GM12892 (cell line): ENCODE measurements around the gene TEPSIN.

Experiments used
- DNase-seq: peaks from one replicate; pipeline ENCODE4 v3.0.0; 2011; ENCODE audit not compliant: insufficient read length
- FAIRE-seq: peaks from 2 replicates; lab custom pipeline; 2011; peaks lifted over from hg19 to GRCh38; lab: Jason Lieb, UNC
- POLR2A ChIP-seq: IDR thresholded peaks from 2 replicates; pipeline ENCODE4 v1.6.1; 2011; ENCODE audit warnings: low read depth, low read length, control low read depth
- POLR2AphosphoS5 ChIP-seq: IDR thresholded peaks from 2 replicates; pipeline ENCODE4 v1.6.1; 2011; ENCODE audit warnings: low read depth, low read length, control low read depth
- TAF1 ChIP-seq: IDR thresholded peaks from 2 replicates; pipeline ENCODE4 v1.6.1; 2011; ENCODE audit warnings: low read depth, mild to moderate bottlenecking, control low read depth, low read length, borderline replicate concordance

TEPSIN gene

DNA sequence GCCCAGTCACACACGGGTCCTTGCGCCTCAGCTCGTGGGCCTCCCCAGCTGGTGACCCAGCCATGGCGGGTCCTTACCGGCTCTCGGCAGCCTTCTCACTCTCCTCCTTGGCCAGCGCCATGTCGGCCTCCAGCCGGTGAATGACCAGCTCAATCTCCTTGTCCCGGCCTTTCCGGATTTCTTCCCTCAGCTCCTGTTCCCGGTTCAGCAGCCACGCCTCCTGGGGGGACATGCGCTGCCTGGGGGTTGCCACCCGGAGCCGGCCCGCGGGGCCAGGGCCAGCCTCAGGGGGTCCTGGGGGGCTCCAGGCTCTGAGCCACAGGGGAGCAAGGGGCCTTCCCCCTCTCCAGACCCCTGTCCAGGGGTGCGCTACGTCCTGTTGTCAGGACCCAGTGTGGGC lies 47.7 kb downstream of the TEPSIN start:
- DNase-seq (no peak), FAIRE-seq (no peak)
- no peak for TF ChIP-seq POLR2A
- no peak for TF ChIP-seq TAF1
- TF ChIP-seq POLR2AphosphoS5 = no peak

DNA sequence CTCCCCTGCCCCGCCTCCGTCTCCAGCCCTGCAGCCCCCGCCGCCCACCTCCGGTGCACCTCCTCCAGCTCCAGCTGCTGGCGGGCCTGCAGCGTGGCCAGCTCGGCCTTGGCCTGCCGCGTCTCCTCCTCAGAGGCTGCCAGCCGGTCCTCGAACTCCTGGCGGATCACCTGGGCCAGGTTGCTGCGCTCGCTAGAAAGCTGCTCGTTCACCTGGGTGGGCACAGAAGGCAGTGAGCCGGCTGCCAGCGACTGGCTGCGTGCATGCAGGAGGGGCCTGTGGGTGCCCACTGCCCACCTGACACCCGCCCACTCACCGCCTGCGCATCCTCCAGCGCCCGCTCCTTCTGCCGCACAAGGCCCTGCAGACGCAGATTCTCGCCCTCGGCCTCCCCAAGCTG lies 48.3 kb downstream of the TEPSIN start:
- FAIRE-seq = no peak
- no peak for DNase-seq
- no peak for TF ChIP-seq TAF1
- TF ChIP-seq POLR2AphosphoS5 = no peak
- TF ChIP-seq POLR2A = no peak

DNA sequence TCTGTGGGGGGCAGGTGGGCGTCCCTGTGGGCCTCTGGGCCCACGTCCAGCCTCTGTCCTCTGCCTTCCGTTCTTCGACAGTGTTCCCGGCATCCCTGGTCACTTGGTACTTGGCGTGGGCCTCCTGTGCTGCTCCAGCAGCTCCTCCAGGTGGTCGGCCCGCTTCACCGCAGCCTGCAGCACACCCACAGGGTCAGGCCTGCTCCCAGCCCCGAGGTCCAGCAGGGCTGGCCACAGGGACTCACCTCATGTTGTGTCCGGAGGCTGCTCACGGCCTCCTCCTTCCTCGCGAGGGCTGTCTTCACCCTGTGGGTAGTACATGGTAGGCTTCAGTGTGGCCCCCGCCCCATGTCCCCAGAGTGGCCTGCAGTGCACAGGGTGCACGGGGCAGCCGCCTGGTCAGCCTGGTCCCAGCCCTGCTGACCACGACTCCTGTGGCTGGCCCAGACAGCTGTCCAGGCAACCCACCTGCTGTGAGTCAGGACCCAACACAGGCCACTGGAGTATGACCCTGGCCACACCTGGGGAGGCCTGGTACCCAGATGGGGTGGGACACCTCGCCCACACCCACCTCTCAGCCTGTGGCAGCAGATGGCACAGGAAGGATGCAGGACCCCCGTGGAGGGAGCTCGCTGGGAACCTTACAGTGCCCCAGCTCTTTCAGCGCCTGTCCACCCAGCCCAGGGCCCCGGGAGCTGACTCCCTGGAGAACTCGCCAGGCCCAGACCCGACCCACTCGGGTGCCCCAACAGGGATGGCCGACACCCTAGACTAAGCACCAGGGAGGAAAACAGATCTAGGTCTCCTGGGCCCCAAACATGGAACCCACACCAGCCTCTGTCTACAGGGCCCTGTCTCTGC lies 49.0 kb downstream of the TEPSIN start:
- no peak for TF ChIP-seq TAF1
- TF ChIP-seq POLR2AphosphoS5 = no peak
- no peak for TF ChIP-seq POLR2A
- FAIRE-seq = no peak
- DNase-seq = no peak

DNA sequence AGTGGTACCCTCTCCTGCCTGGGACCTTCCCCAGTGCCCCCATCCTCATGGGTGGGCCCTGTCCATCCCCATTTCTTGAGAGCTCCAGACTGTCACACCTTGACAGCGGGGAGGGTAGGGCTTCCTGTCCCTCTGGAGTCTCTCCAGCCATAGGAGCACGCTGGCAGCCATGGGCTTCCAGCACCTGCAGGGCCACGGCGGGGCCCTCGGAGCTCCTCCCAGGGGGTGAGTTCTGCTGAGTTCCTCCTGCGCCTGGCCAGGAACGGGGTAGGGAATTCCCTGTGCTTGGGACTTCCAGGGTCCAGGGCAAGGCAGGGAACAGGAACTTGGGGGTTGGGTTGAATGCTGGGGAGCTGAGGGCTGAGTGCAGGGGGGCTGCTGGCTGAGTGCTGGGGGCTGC lies 49.8 kb downstream of the TEPSIN start:
- DNase-seq = no peak
- no peak for TF ChIP-seq POLR2AphosphoS5
- TF ChIP-seq TAF1 = no peak
- TF ChIP-seq POLR2A = no peak
- FAIRE-seq = no peak

DNA sequence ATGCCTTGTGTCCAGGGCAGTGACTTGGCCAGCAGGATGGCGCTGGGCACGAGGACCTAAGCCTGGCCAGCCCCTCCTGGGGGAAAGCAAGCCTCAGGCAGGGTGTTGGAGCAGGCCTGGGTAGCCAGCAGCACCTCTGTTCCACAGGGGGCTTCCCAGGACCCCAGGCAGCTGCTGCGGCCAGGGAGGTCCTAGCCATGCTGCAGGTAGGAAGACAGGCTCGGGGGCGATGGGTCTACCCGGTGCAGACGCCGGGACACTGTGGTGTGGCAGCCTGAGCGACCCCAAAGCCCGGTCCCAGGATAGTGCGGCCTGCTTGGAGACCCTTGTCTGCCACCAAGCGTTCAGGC lies 50.4 kb downstream of the TEPSIN start:
- DNase-seq (no peak), FAIRE-seq (no peak)
- TF ChIP-seq POLR2AphosphoS5 (no peak), TAF1 (no peak), POLR2A (no peak)

DNA sequence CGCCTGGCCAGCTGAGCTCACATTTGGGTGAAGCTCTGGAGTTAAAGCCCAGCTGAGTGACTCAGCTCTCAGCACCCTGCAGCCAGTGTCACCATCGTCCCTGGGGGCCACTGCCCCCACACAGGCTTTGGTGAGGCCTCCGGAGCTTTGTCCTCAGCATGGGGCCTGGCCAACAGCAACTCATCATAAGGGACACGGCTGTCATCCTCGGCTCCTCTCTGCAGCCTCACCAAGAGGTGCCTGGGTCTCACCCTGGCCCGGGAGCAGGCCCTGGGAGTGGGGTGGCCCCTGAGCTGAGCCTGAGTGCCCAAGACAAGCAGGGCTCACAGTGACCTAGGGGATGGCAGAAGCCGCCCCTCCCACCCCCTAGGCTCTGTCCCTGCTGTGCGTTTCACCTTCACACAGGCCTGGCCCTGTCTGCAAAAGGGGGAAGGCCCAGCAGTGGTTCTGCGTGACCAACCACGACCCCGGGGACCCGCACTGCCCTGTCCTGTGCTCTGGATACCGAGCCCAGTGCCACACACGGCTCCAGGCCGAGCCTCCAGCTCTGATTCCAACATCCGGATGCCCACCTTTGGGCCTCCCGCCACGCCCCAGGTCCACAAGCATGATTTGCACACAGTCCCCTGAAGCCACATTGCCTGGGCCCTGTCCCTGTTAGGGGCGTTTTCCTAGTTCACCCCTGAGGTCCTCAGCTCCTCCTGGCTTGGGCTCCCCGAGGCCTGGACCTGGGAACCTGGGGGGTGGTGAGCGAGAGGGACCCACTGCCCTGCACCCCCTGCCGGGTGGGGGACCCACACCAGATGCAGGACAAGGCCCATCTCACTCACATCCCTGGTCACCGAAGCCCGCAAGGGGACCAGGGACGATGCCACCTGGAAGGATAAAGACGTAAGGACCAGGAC lies 51.0 kb downstream of the TEPSIN start:
- DNase-seq (no peak), FAIRE-seq (no peak)
- TF ChIP-seq POLR2AphosphoS5 (no peak), POLR2A (no peak), TAF1 (no peak)

DNA sequence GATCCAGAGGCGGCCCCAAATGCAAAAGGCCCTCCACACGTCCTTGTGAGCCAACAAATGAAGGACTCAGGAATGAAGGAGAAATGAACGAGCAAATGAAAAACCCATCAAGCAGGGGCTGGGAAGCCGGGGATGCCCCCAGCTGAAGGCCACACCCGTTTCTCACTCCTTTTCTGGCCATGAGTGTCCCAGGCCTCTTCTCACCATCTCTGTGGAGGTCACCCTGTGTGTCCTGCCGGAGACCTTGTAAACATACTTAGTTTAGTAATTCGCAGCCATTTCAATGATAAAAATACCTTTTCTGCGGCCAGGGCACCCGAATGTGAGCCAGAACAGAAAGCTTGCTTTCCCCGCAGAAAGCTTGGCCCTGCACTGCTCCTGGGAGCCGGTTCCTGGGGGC lies 51.7 kb downstream of the TEPSIN start:
- FAIRE-seq = no peak
- TF ChIP-seq POLR2AphosphoS5 (no peak), TAF1 (no peak), POLR2A (no peak)
- DNase-seq = no peak

DNA sequence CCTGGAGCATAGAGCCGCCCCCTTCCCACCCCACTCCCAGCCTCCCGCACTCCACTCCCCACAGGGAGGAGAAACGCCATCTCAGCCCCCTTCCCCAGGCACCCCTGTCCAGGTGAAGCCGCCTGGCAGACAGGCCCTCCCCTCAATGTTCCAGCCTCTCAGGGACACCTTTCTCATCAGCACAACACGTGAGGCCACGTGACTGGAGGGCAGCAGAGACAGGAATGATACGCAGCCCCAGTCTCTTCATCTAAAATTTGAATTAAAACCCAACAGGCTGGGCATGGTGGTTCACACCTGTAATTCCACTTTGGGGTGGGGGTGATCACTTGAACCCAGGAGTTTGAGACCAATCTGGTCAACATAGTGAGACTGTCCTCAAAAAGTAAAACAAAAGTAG lies 52.7 kb downstream of the TEPSIN start:
- no peak for DNase-seq
- FAIRE-seq = no peak
- no peak for TF ChIP-seq TAF1
- no peak for TF ChIP-seq POLR2A
- no peak for TF ChIP-seq POLR2AphosphoS5

DNA sequence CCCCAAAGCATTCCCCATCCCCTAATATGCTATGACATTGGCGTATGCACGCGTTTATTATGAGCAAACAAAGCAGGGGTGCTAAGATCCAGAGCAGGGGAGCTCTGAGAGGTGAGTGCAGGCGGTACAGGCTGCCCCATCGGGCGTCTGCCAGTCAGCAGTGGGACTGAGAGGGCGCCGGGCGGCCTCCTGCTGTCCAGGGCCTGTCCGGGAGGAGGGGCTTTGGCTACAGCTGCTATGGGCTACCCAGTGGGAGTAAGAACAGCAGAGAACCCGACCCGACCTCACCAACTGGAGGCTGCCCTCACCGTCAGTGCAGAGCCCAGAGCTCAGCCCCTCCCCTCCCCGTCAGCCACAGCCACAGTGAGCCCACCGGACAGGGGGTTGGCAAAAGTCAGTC lies 54.3 kb downstream of the TEPSIN start:
- FAIRE-seq (no peak), DNase-seq (no peak)
- TF ChIP-seq TAF1 (no peak), POLR2A (no peak), POLR2AphosphoS5 (no peak)

DNA sequence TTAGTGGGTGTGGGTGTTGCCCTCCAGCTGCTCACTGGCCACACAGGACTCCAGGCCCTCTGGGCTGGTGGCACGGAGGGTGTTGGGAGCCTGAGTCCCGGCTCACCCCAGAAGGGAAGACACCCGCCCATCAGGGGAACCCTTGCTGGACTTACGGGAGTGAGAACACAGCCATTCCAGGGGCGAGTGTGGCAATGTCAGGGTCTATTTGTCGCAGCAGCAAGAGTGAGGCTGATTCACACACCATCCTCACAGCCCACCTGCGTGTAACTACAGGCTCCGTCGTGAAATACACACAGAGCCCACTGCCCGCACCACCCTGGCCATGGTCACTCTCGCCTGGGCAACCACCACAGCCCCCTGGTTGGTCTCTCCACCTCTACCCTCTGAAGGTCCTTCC lies 55.0 kb downstream of the TEPSIN start:
- FAIRE-seq = no peak
- TF ChIP-seq TAF1 = no peak
- no peak for TF ChIP-seq POLR2A
- TF ChIP-seq POLR2AphosphoS5 = no peak
- DNase-seq = no peak

DNA sequence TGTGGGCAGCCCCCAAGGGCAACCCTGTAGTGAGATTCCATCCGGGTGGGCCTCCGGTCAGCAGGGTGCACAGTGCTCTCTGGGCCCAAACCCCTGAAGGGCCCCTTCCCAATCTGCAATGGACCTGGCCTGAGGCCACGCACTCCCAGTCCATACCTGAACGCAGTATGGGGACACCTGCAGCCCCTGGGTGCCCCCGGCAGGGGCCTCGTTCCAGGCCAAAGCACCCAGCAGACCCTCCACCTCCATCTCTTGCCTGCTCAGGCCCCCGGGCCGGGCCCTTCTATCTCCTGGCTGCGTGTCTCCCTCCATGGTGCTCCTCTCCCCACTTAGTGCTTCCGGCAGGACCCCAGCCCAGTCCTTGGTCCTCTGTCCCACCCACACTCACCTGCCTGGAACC lies 55.5 kb downstream of the TEPSIN start:
- no peak for DNase-seq
- TF ChIP-seq POLR2A = no peak
- no peak for FAIRE-seq
